Neural progenitor cell (in vitro differentiated cells): ENCODE data around the gene PAK1. TPM values are rescaled to one million over a fixed set of nuclear protein-coding genes. Genes with fewer than 3 reads are reported as not detected.

Experiments used
- DNase-seq: peaks from one replicate; pipeline ENCODE4 v3.0.0-alpha.2; 2016; ENCODE audit warnings: low spot score
- H2AFZ ChIP-seq: fragments of 200-600 bp; sonication (generic); replicated peaks from 2 replicates; pipeline ENCODE4 v1.6.1; 2016; ENCODE audit warnings: antibody characterized with exemption
- H3F3A ChIP-seq: fragments of 200-600 bp; sonication (generic); 2 replicates; pipeline ENCODE4 v1.6.1; 2016; ENCODE audit warnings: antibody characterized with exemption, low read depth
- H3K27ac ChIP-seq: fragments of 200-600 bp; sonication (generic); 2 replicates; pipeline ENCODE4 v1.5.1; 2016; ENCODE audit warnings: mild to moderate bottlenecking
- H3K27me3 ChIP-seq: fragments of 200-600 bp; sonication (generic); 2 replicates; pipeline ENCODE4 v1.6.1; 2016; ENCODE audit warnings: mild to moderate bottlenecking, moderate library complexity
- H3K36me3 ChIP-seq: fragments of 200-600 bp; sonication (generic); 2 replicates; pipeline ENCODE4 v1.5.1; 2016
- H3K4me1 ChIP-seq: fragments of 200-600 bp; sonication (generic); 2 replicates; pipeline ENCODE4 v1.6.1; 2016; ENCODE audit warnings: mixed run types
- H3K4me2 ChIP-seq: fragments of 200-600 bp; sonication (generic); 2 replicates; pipeline ENCODE4 v1.6.1; 2016
- H3K4me3 ChIP-seq: fragments of 200-600 bp; sonication (generic); 2 replicates; pipeline ENCODE4 v1.5.1; 2016
- H3K79me2 ChIP-seq: fragments of 200-600 bp; sonication (generic); 2 replicates; pipeline ENCODE4 v1.6.1; 2016; ENCODE audit warnings: low read depth
- H3K9ac ChIP-seq: fragments of 200-600 bp; sonication (generic); 2 replicates; pipeline ENCODE4 v1.6.1; 2016
- H3K9me3 ChIP-seq: fragments of 200-600 bp; sonication (generic); 2 replicates; pipeline ENCODE4 v1.5.1; 2016; ENCODE audit warnings: low read depth
- H4K20me1 ChIP-seq: fragments of 200-600 bp; sonication (generic); 2 replicates; pipeline ENCODE4 v1.6.1; 2016; ENCODE audit warnings: low read depth
- H3K27ac Mint-ChIP-seq: 3 replicates; pipeline ENCODE4 v1.8.0; 2021; ENCODE audit warnings: mixed read lengths
- H3K27me3 Mint-ChIP-seq: 2 replicates; pipeline ENCODE4 v1.8.0; 2022; ENCODE audit warnings: low read depth, mild to moderate bottlenecking, inconsistent platforms, moderate library complexity, mixed read lengths; ENCODE audit not compliant: insufficient read depth
- H3K36me3 Mint-ChIP-seq: 3 replicates; pipeline ENCODE4 v1.8.0; 2021; ENCODE audit warnings: mixed read lengths
- H3K4me1 Mint-ChIP-seq: 3 replicates; pipeline ENCODE4 v1.8.0; 2021; ENCODE audit warnings: mixed read lengths
- H3K4me3 Mint-ChIP-seq: 3 replicates; pipeline ENCODE4 v1.8.0; 2021; ENCODE audit warnings: mild to moderate bottlenecking, moderate library complexity, mixed read lengths
- H3K9me3 Mint-ChIP-seq: 3 replicates; pipeline ENCODE4 v1.8.0; 2020; ENCODE audit warnings: mixed read lengths
- CTCF ChIP-seq: fragments of 200-600 bp; sonication (generic); IDR thresholded peaks from 2 replicates; pipeline ENCODE4 v1.5.1; 2017; ENCODE audit warnings: antibody characterized with exemption, mild to moderate bottlenecking
- EZH2 ChIP-seq: fragments of 200-600 bp; sonication (generic); IDR thresholded peaks from 2 replicates; pipeline ENCODE4 v1.6.1; 2017; ENCODE audit warnings: antibody characterized with exemption, mild to moderate bottlenecking, moderate library complexity
- EZH2phosphoT487 ChIP-seq: fragments of 200-600 bp; sonication (generic); IDR thresholded peaks from 2 replicates; pipeline ENCODE4 v1.6.1; 2017; ENCODE audit warnings: antibody characterized with exemption
- total RNA-seq: library from RNA; depleted of rRNA; stranded (reverse); fragments of >200 nt; gene quantifications from 2 replicates; pipeline ENCODE4 v1.2.3, GENCODE V29; 2015; ENCODE audit warnings: low replicate concordance

PAK1 gene
- total RNA-seq, 1 donor from 2014 or later, result 52.1 TPM

GRCh38 chr11:77502346-77502905, 28.5 kb upstream of the PAK1 start:
- no peak for TF ChIP-seq EZH2
- no peak for TF ChIP-seq CTCF
- no peak for TF ChIP-seq EZH2phosphoT487
- no peaks in the 10 kb centered on the region for H3K9me3 Mint-ChIP-seq
- H3K27ac ChIP-seq, result no peak overlapping the region
- H3K4me1 ChIP-seq, result no peaks in the 10 kb centered on the region
- peaks cover 3% of the 10 kb centered on the region for H3K27me3 Mint-ChIP-seq
- no peak overlapping the region for H3K9ac ChIP-seq
- no peaks in the 10 kb centered on the region for H3K9me3 ChIP-seq
- no peak for DNase-seq
- H3F3A ChIP-seq, result no peaks in the 10 kb centered on the region
- H3K4me1 Mint-ChIP-seq, result peaks cover 3% of the 10 kb centered on the region
- no peak overlapping the region for H3K4me3 Mint-ChIP-seq
- no peaks in the 10 kb centered on the region for H3K36me3 ChIP-seq
- H3K4me2 ChIP-seq, result no peak overlapping the region
- no peaks in the 10 kb centered on the region for H4K20me1 ChIP-seq
- H3K27me3 ChIP-seq, result no peaks in the 10 kb centered on the region
- H3K79me2 ChIP-seq, result no peaks in the 10 kb centered on the region
- no peak overlapping the region for H2AFZ ChIP-seq
- no peak overlapping the region for H3K4me3 ChIP-seq
- no peaks in the 10 kb centered on the region for H3K36me3 Mint-ChIP-seq
- peak overlapping the region; percentile 29 for H3K27ac Mint-ChIP-seq

DNA sequence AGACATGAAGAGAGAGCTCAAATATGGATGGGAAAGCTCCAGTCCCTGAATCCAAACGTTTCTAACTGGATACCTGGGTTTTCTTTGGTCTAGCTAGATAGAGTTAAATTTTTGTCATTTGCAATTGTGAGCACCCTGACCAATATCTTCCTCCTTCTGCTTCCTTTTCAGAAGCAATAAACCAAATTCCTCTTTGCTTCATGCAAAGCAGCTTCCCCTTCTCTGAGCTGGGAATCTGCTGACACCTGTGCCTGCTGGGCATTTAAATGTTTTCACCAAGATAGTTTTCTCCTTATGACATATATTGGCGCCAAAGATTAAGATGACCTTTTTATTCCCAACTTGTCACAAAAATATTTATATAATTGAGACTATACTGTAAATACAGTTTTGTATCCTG, 27.9 kb upstream of the PAK1 start:
- Histone ChIP-seq H3F3A (no peaks in the 10 kb centered on the region), H3K4me1 (no peaks in the 10 kb centered on the region), H3K36me3 (no peaks in the 10 kb centered on the region), H2AFZ (no peak overlapping the region), H3K9ac (no peak overlapping the region), H3K79me2 (no peaks in the 10 kb centered on the region), H3K4me2 (no peak overlapping the region), H3K4me3 (no peak overlapping the region), H3K27ac (no peak overlapping the region), H4K20me1 (no peaks in the 10 kb centered on the region), H3K9me3 (no peaks in the 10 kb centered on the region), H3K27me3 (no peaks in the 10 kb centered on the region)
- H3K4me3 Mint-ChIP-seq, result no peak overlapping the region
- H3K9me3 Mint-ChIP-seq, result no peaks in the 10 kb centered on the region
- H3K36me3 Mint-ChIP-seq, result no peaks in the 10 kb centered on the region
- DNase-seq, result no peak
- peaks cover 5% of the 10 kb centered on the region for H3K27me3 Mint-ChIP-seq
- TF ChIP-seq EZH2phosphoT487 (no peak), EZH2 (no peak), CTCF (no peak)
- H3K27ac Mint-ChIP-seq, result no peak overlapping the region
- H3K4me1 Mint-ChIP-seq, result peaks cover 3% of the 10 kb centered on the region

- TF ChIP-seq EZH2, result no peak
- TF ChIP-seq CTCF, result no peak
- TF ChIP-seq EZH2phosphoT487, result no peak
- H3K4me3 Mint-ChIP-seq, result no peak overlapping the region
These were observed 23.5 kb upstream of the PAK1 start for GRCh38 chr11:77497368-77497767.

More at GRCh38 chr11:77497368-77497767, 23.5 kb upstream of the PAK1 start:
- Histone ChIP-seq H3K27ac (no peak overlapping the region), H4K20me1 (no peaks in the 10 kb centered on the region), H3K27me3 (no peaks in the 10 kb centered on the region), H3K9ac (no peak overlapping the region), H3K4me2 (no peak overlapping the region), H3K4me3 (no peak overlapping the region), H2AFZ (no peak overlapping the region), H3F3A (no peaks in the 10 kb centered on the region), H3K4me1 (no peaks in the 10 kb centered on the region), H3K36me3 (no peaks in the 10 kb centered on the region), H3K79me2 (no peaks in the 10 kb centered on the region), H3K9me3 (no peaks in the 10 kb centered on the region)
- Mint-ChIP-seq H3K27me3 (peaks cover 5% of the 10 kb centered on the region), H3K27ac (no peak overlapping the region), H3K36me3 (no peaks in the 10 kb centered on the region), H3K4me1 (peaks cover 3% of the 10 kb centered on the region), H3K9me3 (no peaks in the 10 kb centered on the region)
- no peak for DNase-seq
